K562 (cell line): ENCODE results near the gene RUNX1. TPM values are rescaled to one million over a fixed set of nuclear protein-coding genes. Genes with fewer than 3 reads are reported as not detected.

ENCODE experiments used
- ATAC-seq: fragments of 200-7000 bp; cut with Tn5 transposase; 3 replicates; pipeline ENCODE4 v1.9.1; 2020; ENCODE audit warnings: moderate library complexity
- BruUV-seq: library from RNA; stranded (reverse); fragments of 400-500 nt; replicated peaks from 2 replicates; lab custom pipeline; 2021; lab: Mats Ljungman, UMichigan
- CTCF ChIA-PET: fragments of 300-600 bp; formaldehyde crosslinking; extraction: SDS; loops from one replicate; lab custom pipeline; 2021; ENCODE audit warnings: low intra/inter-chr PET ratio; lab: Yijun Ruan, JAX
- POLR2A ChIA-PET: fragments of 300-600, 350-650 bp; sonication (Branson Sonifier 250); formaldehyde crosslinking; extraction: SDS; loops from one replicate; lab custom pipeline; 2021; ENCODE audit warnings: antibody characterized with exemption, inconsistent platforms; lab: Yijun Ruan, JAX
- DNase-seq, 4 experiments: peaks; one replicate each; pipeline versions ENCODE4 v3.0.0 to v3.0.0-alpha.2; 2011 to 2018; ENCODE audit warnings: low spot score in 3 of 4, mixed read lengths in 3 of 4; ENCODE audit errors: extremely low read depth in 1 of 4
- FAIRE-seq: peaks from 2 replicates; lab custom pipeline; 2011; peaks lifted over from hg19 to GRCh38; lab: Jason Lieb, UNC
- H2AFZ ChIP-seq: 2 replicates; pipeline ENCODE4 v1.6.0; 2011; ENCODE audit warnings: low read depth, low read length, control low read depth, inconsistent platforms
- H3K27ac ChIP-seq: fragments of 200-600 bp; 3 replicates; pipeline ENCODE4 v1.8.0; 2011; ENCODE audit warnings: low read depth, mild to moderate bottlenecking, control low read depth, inconsistent platforms, low read length, moderate library complexity, mixed read lengths; ENCODE audit errors: extremely low read depth
- H3K27me3 ChIP-seq, 2 experiments: fragments of 300-600 bp in 1 of 2; 2 replicates in 1 of 2; 3 replicates in 1 of 2; pipeline versions ENCODE4 v1.6.0 to v1.8.0; 2011; ENCODE audit warnings: inconsistent platforms in 2 of 2, low read length in 2 of 2, mild to moderate bottlenecking in 1 of 2, mixed read lengths in 1 of 2, moderate library complexity in 1 of 2; ENCODE audit not compliant: control insufficient read depth in 2 of 2, insufficient read depth in 2 of 2
- H3K36me3 ChIP-seq: fragments of 300-600 bp; 3 replicates; pipeline ENCODE4 v1.8.0; 2011; ENCODE audit warnings: mild to moderate bottlenecking, low read length, inconsistent platforms; ENCODE audit not compliant: control insufficient read depth, insufficient read depth
- H3K4me1 ChIP-seq, 2 experiments: fragments of 200-600 bp in 1 of 2; replicated peaks in 1 of 2; 2 replicates in 1 of 2; 3 replicates in 1 of 2; pipeline versions ENCODE4 v1.5.1 to v1.8.0; 2011; ENCODE audit warnings: inconsistent platforms in 2 of 2, low read length in 2 of 2, mild to moderate bottlenecking in 1 of 2, mixed read lengths in 1 of 2, moderate library complexity in 1 of 2; ENCODE audit not compliant: control insufficient read depth in 2 of 2, insufficient read depth in 2 of 2
- H3K4me2 ChIP-seq: 2 replicates; pipeline ENCODE4 v1.6.1; 2011; ENCODE audit warnings: low read length, control low read depth, inconsistent platforms, mixed read lengths; ENCODE audit not compliant: insufficient read depth
- H3K4me3 ChIP-seq: fragments of 200-600 bp; sonication (generic), shearing (Covaris generic); 2 replicates; pipeline ENCODE4 v1.5.1; 2016; ENCODE audit warnings: control low read depth, inconsistent platforms
- H3K79me2 ChIP-seq: fragments of 200-600 bp; 3 replicates; pipeline ENCODE4 v1.8.0; 2011; ENCODE audit warnings: low read length, inconsistent platforms; ENCODE audit not compliant: control insufficient read depth, insufficient read depth
- H3K9ac ChIP-seq, 2 experiments: 2 replicates each; pipeline versions ENCODE4 v1.6.0 to v1.6.1; 2011; ENCODE audit warnings: low read depth in 2 of 2, low read length in 2 of 2, control low read depth in 1 of 2, inconsistent platforms in 1 of 2, mild to moderate bottlenecking in 1 of 2, mixed read lengths in 1 of 2; ENCODE audit not compliant: insufficient read depth in 1 of 2
- H3K9me1 ChIP-seq: one replicate; pipeline ENCODE4 v1.6.0; 2011; ENCODE audit warnings: inconsistent platforms, mild to moderate bottlenecking, low read length, moderate library complexity; ENCODE audit not compliant: control insufficient read depth, insufficient read depth
- H3K9me3 ChIP-seq: replicated peaks from 2 replicates; pipeline ENCODE4 v1.5.1; 2011; ENCODE audit warnings: low read depth, low read length, inconsistent platforms; ENCODE audit not compliant: control insufficient read depth, insufficient read depth
- H4K20me1 ChIP-seq: replicated peaks from 2 replicates; pipeline ENCODE4 v1.6.1; 2011; ENCODE audit warnings: low read length, inconsistent platforms, mixed read lengths; ENCODE audit not compliant: control insufficient read depth, insufficient read depth
- FOSL1 ChIP-seq: fragments of 200-800 bp; sonication (Bioruptor generic); conservative IDR thresholded peaks from 2 replicates; pipeline ENCODE4 v1.6.1; 2016; ENCODE audit warnings: missing genetic modification characterization, missing compliant biosample characterization
- SRSF3 ChIP-seq: fragments of 200-400 bp; formaldehyde crosslinking; IDR thresholded peaks from 2 replicates; pipeline ENCODE4 v1.6.1; 2016; ENCODE audit warnings: mild to moderate bottlenecking, low read length, moderate library complexity; ENCODE audit not compliant: insufficient read depth
- ZNF146 ChIP-seq: IDR thresholded peaks from one replicate; pipeline ENCODE4 v1.6.1; 2018; ENCODE audit warnings: missing compliant biosample characterization; ENCODE audit not compliant: unreplicated experiment
- ZNF780A ChIP-seq: fragments of 250-450 bp; sonication (Bioruptor Pico); IDR thresholded peaks from 2 replicates; pipeline ENCODE4 v1.5.0; 2021; ENCODE audit warnings: mild to moderate bottlenecking
- whole genome bisulfite sequencing: fragments of 100-300 bp; shearing (Covaris generic); methylation state at CpG from one replicate; pipeline ENCODE4 v1.1.6; 2016; ENCODE audit warnings: low coverage, mixed read lengths; ENCODE audit not compliant: insufficient coverage; ENCODE audit errors: missing lambda C conversion rate; 5-methylcytosine and 5-hydroxymethylcytosine counted together
- in situ Hi-C: fragments of 300-500 bp; cut with MboI; formaldehyde crosslinking; loops from 4 replicates; pipeline ENCODE4 v1.15.0; 2018; ENCODE audit warnings: inconsistent platforms, mixed read lengths
- intact Hi-C: fragments of 100-400 bp; cut with micrococcal nuclease; formaldehyde crosslinking; loops from 2 replicates; pipeline ENCODE4 v1.14.2; 2022
- polyA plus RNA-seq, 8 experiments: library from polyadenylated mRNA; depleted of rRNA in 4 of 8; stranded (reverse) in 5 of 8; unstranded in 3 of 8; fragments of >200 nt; fragmentation: Nextera tagmentation in 2 of 8; fragmentation: Illumina TruSeq in 1 of 8; extraction: Ambion mirVana in 2 of 8; extraction: Trizol in 1 of 8; gene quantifications; 2 replicates each; pipeline versions ENCODE4 v1.2.1 to v1.2.3, GENCODE V29; 2011 to 2014; ENCODE audit warnings: inconsistent platforms in 1 of 8, missing spikeins in 1 of 8
- total RNA-seq, 7 experiments: library from RNA; depleted of rRNA in 6 of 7; stranded (reverse); fragments of >200 nt in 6 of 7; fragmentation: Illumina TruSeq in 2 of 7; extraction: Trizol in 2 of 7; gene quantifications; 2 replicates each; pipeline versions ENCODE4 v1.2.1 to v1.2.3, GENCODE V29; 2011 to 2021; ENCODE audit warnings: low replicate concordance in 1 of 7

Gene RUNX1
- total and polyA plus RNA-seq, 9 of the 15 experiments (the other 6 are each of a cell fraction or from before 2014, with no cell fraction given) = 2.2 to 68.6 (median 17.8) TPM

GRCh38 chr21:35093514-35093913 is 44.4 kb upstream of the RUNX1 start:
- POLR2A ChIA-PET = interaction anchor here (0.8 kb wide), 1 partner anchor 10 kb away, joined by 4 read pairs; no protein-coding TSS in a partner anchor

DNA sequence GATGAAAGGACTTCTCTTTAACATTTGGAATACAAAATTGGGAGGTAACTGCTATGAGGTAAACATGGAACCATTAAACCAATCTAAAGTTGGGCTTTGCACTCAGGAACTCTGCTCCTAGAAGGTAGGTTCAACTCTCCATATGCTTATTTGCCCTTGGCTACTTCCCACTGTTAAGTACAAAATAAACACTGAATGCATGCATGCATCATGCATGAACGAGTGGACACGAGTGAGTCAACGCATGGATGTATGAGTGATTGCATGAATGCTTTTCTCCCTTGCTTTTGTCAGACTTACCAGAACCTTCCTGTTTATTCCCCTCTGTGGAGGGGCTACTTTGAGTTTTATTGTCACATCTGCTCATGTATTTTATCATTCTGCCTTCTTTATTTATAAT is 42.4 kb upstream of the RUNX1 start:
- 58% methylated on average over 3 of the region's 3 CpGs for WGBS
- ATAC-seq (no peak), FAIRE-seq (no peak), DNase-seq (no peak)
- Histone ChIP-seq H3K9me1 (no peaks in the 10 kb centered on the region), H3K9me3 (no peaks in the 10 kb centered on the region), H4K20me1 (no peaks in the 10 kb centered on the region), H2AFZ (peak overlapping the region; percentile 21; the same call in 1 of the 2 replicates), H3K27ac (no peak overlapping the region), H3K4me1 (peaks cover 0 to 4% of the 10 kb centered on the region in 2 experiments; a peak in 1 of 5 replicates), H3K36me3 (no peaks in the 10 kb centered on the region), H3K4me2 (no peak overlapping the region), H3K9ac (no peak overlapping the region), H3K27me3 (no peaks in the 10 kb centered on the region), H3K79me2 (no peaks in the 10 kb centered on the region), H3K4me3 (no peak overlapping the region)
- ChIA-PET POLR2A (interaction anchor here (1.4 to 1.6 kb wide), 2 partner anchors 9 to 16 kb away, joined by 4 to 6 read pairs; no protein-coding TSS in a partner anchor), CTCF (no interaction called here)
- TF ChIP-seq SRSF3 = no peak
- peak; percentile 24; the same call in 1 of the 2 replicates for TF ChIP-seq FOSL1 (tag)
- in situ Hi-C loops = no loop called here
- no TSS peak for BruUV-seq
- intact Hi-C loops = no loop called here

More at GRCh38 chr21:35093514-35093913, 44.4 kb upstream of the RUNX1 start:
- ATAC-seq = no peak
- Histone ChIP-seq H3K9ac (no peak overlapping the region), H3K27ac (no peak overlapping the region), H4K20me1 (no peaks in the 10 kb centered on the region), H3K79me2 (no peaks in the 10 kb centered on the region), H3K36me3 (no peaks in the 10 kb centered on the region), H3K9me3 (no peaks in the 10 kb centered on the region), H3K4me2 (no peak overlapping the region), H3K4me3 (no peak overlapping the region), H2AFZ (no peak overlapping the region), H3K4me1 (peaks cover 0 to 8% of the 10 kb centered on the region in 2 experiments; a peak in 4 of 5 replicates), H3K9me1 (no peaks in the 10 kb centered on the region), H3K27me3 (no peaks in the 10 kb centered on the region)
- intact Hi-C loops (no loop called here), in situ Hi-C loops (no loop called here)
- WGBS = 69% methylated on average over 5 of the region's 5 CpGs
- FAIRE-seq = no peak
- BruUV-seq = no TSS peak
- TF ChIP-seq ZNF146 = peak; percentile 93
- no peak for TF ChIP-seq ZNF780A (CRISPR knock-in tag)
- DNase-seq = no peak
- CTCF ChIA-PET = no interaction called here
